GM10248 (cell line): Measurements from ENCODE around the gene ISG20L2.
"Not testable (repeated sequence)": the region's sequence is repeated elsewhere in the genome, so short reads cannot be mapped to it uniquely, and the experiment has no call there.

Source experiments
- CTCF ChIA-PET: fragments of 300-600 bp; sonication (Branson Sonifier 250); formaldehyde crosslinking; extraction: SDS; loops from one replicate; lab custom pipeline; 2021; ENCODE audit warnings: antibody characterized with exemption; lab: Yijun Ruan, JAX
- POLR2A ChIA-PET: fragments of 350-650 bp; sonication (Branson Sonifier 250); formaldehyde crosslinking; extraction: SDS; loops from one replicate; lab custom pipeline; 2020; ENCODE audit warnings: antibody characterized with exemption; lab: Yijun Ruan, JAX
- DNase-seq: peaks from one replicate; pipeline ENCODE4 v3.0.0; 2012; ENCODE audit errors: extremely low spot score
- CTCF ChIP-seq: IDR thresholded peaks from 2 replicates; pipeline ENCODE4 v1.5.1; 2012; ENCODE audit warnings: mild to moderate bottlenecking, low read depth; ENCODE audit errors: extremely low read depth, missing control alignments, control extremely low read depth

The ISG20L2 gene

GRCh38 chr1:156765666-156766065 is 37.1 kb upstream of the ISG20L2 start:
- no peak for DNase-seq
- TF ChIP-seq CTCF, result no peak
- ChIA-PET CTCF (interaction anchor here (1.1 to 9.6 kb wide), 2 partner anchors 18 to 38 kb away, joined by 6 to 94 read pairs; partner anchors contain the start of genes ISG20L2 and METTL25B), POLR2A (no interaction called here)

- DNase-seq, POLR2A ChIA-PET: not testable (repeated sequence)
- CTCF ChIA-PET, result interaction anchor here (0.8 to 9.6 kb wide), 3 partner anchors 9 to 37 kb away, joined by 3 to 94 read pairs (median 6); partner anchors contain the start of genes ISG20L2 and METTL25B
Observed at GRCh38 chr1:156765136-156765535, 36.6 kb upstream of the ISG20L2 start.

- no peak for DNase-seq
- CTCF ChIA-PET, result interaction anchor here (0.6 to 1.2 kb wide), 2 partner anchors 9 to 206 kb away, joined by 3 read pairs; partner anchors contain the start of gene HDGF
- POLR2A ChIA-PET, result interaction anchor here (0.7 kb wide), 1 partner anchor 235 kb away, joined by 6 read pairs; no protein-coding TSS in a partner anchor
- no peak for TF ChIP-seq CTCF
Observed at GRCh38 chr1:156760796-156761104, 32.2 kb upstream of the ISG20L2 start.

- ChIA-PET CTCF (interaction anchor here (0.6 to 1.2 kb wide), 2 partner anchors 9 to 205 kb away, joined by 3 read pairs; partner anchors contain the start of gene HDGF), POLR2A (no interaction called here)
- no peak for TF ChIP-seq CTCF
- no peak for DNase-seq
Observed at GRCh38 chr1:156760092-156760795, 31.7 kb upstream of the ISG20L2 start.

- CTCF ChIA-PET, result interaction anchor here (3.4 kb wide), 1 partner anchor 31 kb away, joined by 16 read pairs; the partner anchor contains the start of genes ISG20L2 and METTL25B
- not testable (repeated sequence) for DNase-seq
- POLR2A ChIA-PET, result interaction anchor here (0.6 kb wide), 1 partner anchor 823 kb away, joined by 4 read pairs; no protein-coding TSS in a partner anchor
Observed at GRCh38 chr1:156757572-156758253, 29.1 kb upstream of the ISG20L2 start.

GRCh38 chr1:156756355-156756754 is 27.8 kb upstream of the ISG20L2 start:
- TF ChIP-seq CTCF, result no peak
- ChIA-PET CTCF (interaction anchor here (1.1 to 3.4 kb wide), 8 partner anchors 9 to 104 kb away, joined by 3 to 16 read pairs (median 4); partner anchors contain the start of genes ISG20L2, METTL25B, MRPL24 and PRCC), POLR2A (no interaction called here)
- DNase-seq, result no peak

GRCh38 chr1:156755527-156755950 is 27.0 kb upstream of the ISG20L2 start:
- DNase-seq, result no peak
- TF ChIP-seq CTCF, result no peak
- ChIA-PET CTCF (interaction anchor here (1.2 to 3.4 kb wide), 6 partner anchors 8 to 104 kb away, joined by 3 to 16 read pairs (median 5); partner anchors contain the start of genes ISG20L2, METTL25B, MRPL24 and PRCC), POLR2A (no interaction called here)
